K562 (cell line): Measurements from ENCODE around the gene SPOCD1. TPM values are rescaled to one million over a fixed set of nuclear protein-coding genes. Genes with fewer than 3 reads are reported as not detected.

Source experiments
- ATAC-seq: fragments of 200-7000 bp; cut with Tn5 transposase; 3 replicates; pipeline ENCODE4 v1.9.1; 2020; ENCODE audit warnings: moderate library complexity
- BruUV-seq: library from RNA; stranded (reverse); fragments of 400-500 nt; replicated peaks from 2 replicates; lab custom pipeline; 2021; lab: Mats Ljungman, UMichigan
- CTCF ChIA-PET: fragments of 300-600 bp; formaldehyde crosslinking; extraction: SDS; loops from one replicate; lab custom pipeline; 2021; ENCODE audit warnings: low intra/inter-chr PET ratio; lab: Yijun Ruan, JAX
- POLR2A ChIA-PET: fragments of 300-600, 350-650 bp; sonication (Branson Sonifier 250); formaldehyde crosslinking; extraction: SDS; loops from one replicate; lab custom pipeline; 2021; ENCODE audit warnings: antibody characterized with exemption, inconsistent platforms; lab: Yijun Ruan, JAX
- DNase-seq, 4 experiments: peaks; one replicate each; pipeline versions ENCODE4 v3.0.0 to v3.0.0-alpha.2; 2011 to 2018; ENCODE audit warnings: low spot score in 3 of 4, mixed read lengths in 3 of 4; ENCODE audit errors: extremely low read depth in 1 of 4
- FAIRE-seq: peaks from 2 replicates; lab custom pipeline; 2011; peaks lifted over from hg19 to GRCh38; lab: Jason Lieb, UNC
- H2AFZ ChIP-seq: 2 replicates; pipeline ENCODE4 v1.6.0; 2011; ENCODE audit warnings: low read depth, low read length, control low read depth, inconsistent platforms
- H3K27ac ChIP-seq: fragments of 200-600 bp; 3 replicates; pipeline ENCODE4 v1.8.0; 2011; ENCODE audit warnings: low read depth, mild to moderate bottlenecking, control low read depth, inconsistent platforms, low read length, moderate library complexity, mixed read lengths; ENCODE audit errors: extremely low read depth
- H3K27me3 ChIP-seq, 2 experiments: fragments of 300-600 bp in 1 of 2; 2 replicates in 1 of 2; 3 replicates in 1 of 2; pipeline versions ENCODE4 v1.6.0 to v1.8.0; 2011; ENCODE audit warnings: inconsistent platforms in 2 of 2, low read length in 2 of 2, mild to moderate bottlenecking in 1 of 2, mixed read lengths in 1 of 2, moderate library complexity in 1 of 2; ENCODE audit not compliant: control insufficient read depth in 2 of 2, insufficient read depth in 2 of 2
- H3K36me3 ChIP-seq: fragments of 300-600 bp; 3 replicates; pipeline ENCODE4 v1.8.0; 2011; ENCODE audit warnings: mild to moderate bottlenecking, low read length, inconsistent platforms; ENCODE audit not compliant: control insufficient read depth, insufficient read depth
- H3K4me1 ChIP-seq, 2 experiments: fragments of 200-600 bp in 1 of 2; replicated peaks in 1 of 2; 2 replicates in 1 of 2; 3 replicates in 1 of 2; pipeline versions ENCODE4 v1.5.1 to v1.8.0; 2011; ENCODE audit warnings: inconsistent platforms in 2 of 2, low read length in 2 of 2, mild to moderate bottlenecking in 1 of 2, mixed read lengths in 1 of 2, moderate library complexity in 1 of 2; ENCODE audit not compliant: control insufficient read depth in 2 of 2, insufficient read depth in 2 of 2
- H3K4me2 ChIP-seq: 2 replicates; pipeline ENCODE4 v1.6.1; 2011; ENCODE audit warnings: low read length, control low read depth, inconsistent platforms, mixed read lengths; ENCODE audit not compliant: insufficient read depth
- H3K4me3 ChIP-seq: fragments of 200-600 bp; sonication (generic), shearing (Covaris generic); 2 replicates; pipeline ENCODE4 v1.5.1; 2016; ENCODE audit warnings: control low read depth, inconsistent platforms
- H3K79me2 ChIP-seq: fragments of 200-600 bp; 3 replicates; pipeline ENCODE4 v1.8.0; 2011; ENCODE audit warnings: low read length, inconsistent platforms; ENCODE audit not compliant: control insufficient read depth, insufficient read depth
- H3K9ac ChIP-seq, 2 experiments: 2 replicates each; pipeline versions ENCODE4 v1.6.0 to v1.6.1; 2011; ENCODE audit warnings: low read depth in 2 of 2, low read length in 2 of 2, control low read depth in 1 of 2, inconsistent platforms in 1 of 2, mild to moderate bottlenecking in 1 of 2, mixed read lengths in 1 of 2; ENCODE audit not compliant: insufficient read depth in 1 of 2
- H3K9me1 ChIP-seq: one replicate; pipeline ENCODE4 v1.6.0; 2011; ENCODE audit warnings: inconsistent platforms, mild to moderate bottlenecking, low read length, moderate library complexity; ENCODE audit not compliant: control insufficient read depth, insufficient read depth
- H3K9me3 ChIP-seq: replicated peaks from 2 replicates; pipeline ENCODE4 v1.5.1; 2011; ENCODE audit warnings: low read depth, low read length, inconsistent platforms; ENCODE audit not compliant: control insufficient read depth, insufficient read depth
- H4K20me1 ChIP-seq: replicated peaks from 2 replicates; pipeline ENCODE4 v1.6.1; 2011; ENCODE audit warnings: low read length, inconsistent platforms, mixed read lengths; ENCODE audit not compliant: control insufficient read depth, insufficient read depth
- CEBPB ChIP-seq: fragments of 450-650 bp; IDR thresholded peaks from 2 replicates; pipeline ENCODE4 v1.6.1; 2016; ENCODE audit warnings: missing genetic modification characterization, missing compliant biosample characterization
- RBFOX2 ChIP-seq: fragments of 200-400 bp; formaldehyde crosslinking; IDR thresholded peaks from 2 replicates; pipeline ENCODE4 v1.6.1; 2017; ENCODE audit warnings: low read depth, mild to moderate bottlenecking, low read length, moderate library complexity
- RUNX1 ChIP-seq: sonication (generic); IDR thresholded peaks from 2 replicates; pipeline ENCODE4 v1.6.1; 2016; ENCODE audit warnings: antibody characterized with exemption, low read depth
- SMARCB1 ChIP-seq: IDR thresholded peaks from 2 replicates; pipeline ENCODE4 v1.6.1; 2011; ENCODE audit warnings: improper control_type of control experiment, low read depth; ENCODE audit not compliant: insufficient read length
- ZFP1 ChIP-seq: fragments of 450-650 bp; formaldehyde crosslinking; IDR thresholded peaks from 2 replicates; pipeline ENCODE4 v1.4.0; 2020; ENCODE audit warnings: mild to moderate bottlenecking, mixed read lengths
- ZNF551 ChIP-seq: fragments of 250-450 bp; sonication (Bioruptor Pico); IDR thresholded peaks from 2 replicates; pipeline ENCODE4 v1.5.0; 2021; ENCODE audit warnings: mild to moderate bottlenecking, moderate library complexity
- ZNF57 ChIP-seq: fragments of 450-650 bp; formaldehyde crosslinking; IDR thresholded peaks from 2 replicates; pipeline ENCODE4 v1.4.0; 2020; ENCODE audit warnings: mild to moderate bottlenecking, moderate library complexity
- WGBS: fragments of 100-300 bp; shearing (Covaris generic); methylation state at CpG from one replicate; pipeline ENCODE4 v1.1.6; 2016; ENCODE audit warnings: low coverage, mixed read lengths; ENCODE audit not compliant: insufficient coverage; ENCODE audit errors: missing lambda C conversion rate; 5-methylcytosine and 5-hydroxymethylcytosine counted together
- in situ Hi-C: fragments of 300-500 bp; cut with MboI; formaldehyde crosslinking; loops from 4 replicates; pipeline ENCODE4 v1.15.0; 2018; ENCODE audit warnings: inconsistent platforms, mixed read lengths
- intact Hi-C: fragments of 100-400 bp; cut with micrococcal nuclease; formaldehyde crosslinking; loops from 2 replicates; pipeline ENCODE4 v1.14.2; 2022
- polyA plus RNA-seq, 8 experiments: library from polyadenylated mRNA; depleted of rRNA in 4 of 8; stranded (reverse) in 5 of 8; unstranded in 3 of 8; fragments of >200 nt; fragmentation: Nextera tagmentation in 2 of 8; fragmentation: Illumina TruSeq in 1 of 8; extraction: Ambion mirVana in 2 of 8; extraction: Trizol in 1 of 8; gene quantifications; 2 replicates each; pipeline versions ENCODE4 v1.2.1 to v1.2.3, GENCODE V29; 2011 to 2014; ENCODE audit warnings: inconsistent platforms in 1 of 8, missing spikeins in 1 of 8
- total RNA-seq, 7 experiments: library from RNA; depleted of rRNA in 6 of 7; stranded (reverse); fragments of >200 nt in 6 of 7; fragmentation: Illumina TruSeq in 2 of 7; extraction: Trizol in 2 of 7; gene quantifications; 2 replicates each; pipeline versions ENCODE4 v1.2.1 to v1.2.3, GENCODE V29; 2011 to 2021; ENCODE audit warnings: low replicate concordance in 1 of 7
- TF ChIP-seq, protein P1 (sequence below): sonication (generic); formaldehyde crosslinking; IDR thresholded peaks from 2 replicates; pipeline ENCODE4 v1.8.1; 2023; ENCODE audit warnings: mild to moderate bottlenecking, missing genetic modification reagents

SPOCD1 gene
- total and polyA plus RNA-seq, 9 of the 15 experiments (the other 6 are each of a cell fraction or from before 2014, with no cell fraction given), result 0.03 to 0.71 (median 0.26) TPM; not detected in 1

- no peak overlapping the region for H3K27ac ChIP-seq
- BruUV-seq, result no TSS peak
- no peaks in the 10 kb centered on the region for H3K36me3 ChIP-seq
- H2AFZ ChIP-seq, result peak overlapping the region; percentile 28
- TF ChIP-seq RBFOX2 (no peak), ZNF551 (CRISPR knock-in tag) (no peak), SMARCB1 (no peak), CEBPB (tag) (peak; percentile 69), RUNX1 (no peak), ZFP1 (no peak), ZNF57 (no peak)
- TF ChIP-seq, protein P1, sequence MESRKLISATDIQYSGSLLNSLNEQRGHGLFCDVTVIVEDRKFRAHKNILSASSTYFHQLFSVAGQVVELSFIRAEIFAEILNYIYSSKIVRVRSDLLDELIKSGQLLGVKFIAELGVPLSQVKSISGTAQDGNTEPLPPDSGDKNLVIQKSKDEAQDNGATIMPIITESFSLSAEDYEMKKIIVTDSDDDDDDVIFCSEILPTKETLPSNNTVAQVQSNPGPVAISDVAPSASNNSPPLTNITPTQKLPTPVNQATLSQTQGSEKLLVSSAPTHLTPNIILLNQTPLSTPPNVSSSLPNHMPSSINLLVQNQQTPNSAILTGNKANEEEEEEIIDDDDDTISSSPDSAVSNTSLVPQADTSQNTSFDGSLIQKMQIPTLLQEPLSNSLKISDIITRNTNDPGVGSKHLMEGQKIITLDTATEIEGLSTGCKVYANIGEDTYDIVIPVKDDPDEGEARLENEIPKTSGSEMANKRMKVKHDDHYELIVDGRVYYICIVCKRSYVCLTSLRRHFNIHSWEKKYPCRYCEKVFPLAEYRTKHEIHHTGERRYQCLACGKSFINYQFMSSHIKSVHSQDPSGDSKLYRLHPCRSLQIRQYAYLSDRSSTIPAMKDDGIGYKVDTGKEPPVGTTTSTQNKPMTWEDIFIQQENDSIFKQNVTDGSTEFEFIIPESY (CRISPR knock-in tag), result no peak
- TF ChIP-seq, all 486 proteins: peak for 1
- intact Hi-C loops (no loop called here), in situ Hi-C loops (no loop called here)
- Histone ChIP-seq H4K20me1 (no peaks in the 10 kb centered on the region), H3K27me3 (no peaks in the 10 kb centered on the region; a peak in 1 of 5 replicates), H3K4me1 (no peaks in the 10 kb centered on the region; a peak in 1 of 5 replicates), H3K4me3 (no peak overlapping the region), H3K79me2 (no peaks in the 10 kb centered on the region), H3K4me2 (no peak overlapping the region), H3K9me3 (no peaks in the 10 kb centered on the region), H3K9me1 (no peaks in the 10 kb centered on the region), H3K9ac (no peak overlapping the region)
- POLR2A ChIA-PET, result interaction anchor here (0.6 to 3.2 kb wide), 4 partner anchors 8 to 20 kb away, joined by 3 to 11 read pairs (median 8); no protein-coding TSS in a partner anchor
- 30% methylated on average over 9 of the region's 9 CpGs for WGBS
- CTCF ChIA-PET, result no interaction called here
- FAIRE-seq (peak; percentile 11), DNase-seq (no peak), ATAC-seq (no peak)
These were observed 21.8 kb upstream of the SPOCD1 start for GRCh38 chr1:31837451-31838158.
